ENCODE results near the gene EFNA1. TPM values are rescaled to one million over a fixed set of nuclear protein-coding genes. Genes with fewer than 3 reads are reported as not detected.

EFNA1 gene
- total RNA-seq, 2 donors from 2014 or later = 3.6 to 5.0 TPM

GRCh38 chr1:155107309-155108264 lies 20.1 kb upstream of the EFNA1 start:
- H3K36me3 ChIP-seq (ENCODE audit: control insufficient read depth, insufficient read depth, low read length) = no peaks in the 10 kb centered on the region
- DNase-seq = no peak
- TF ChIP-seq, protein P1, sequence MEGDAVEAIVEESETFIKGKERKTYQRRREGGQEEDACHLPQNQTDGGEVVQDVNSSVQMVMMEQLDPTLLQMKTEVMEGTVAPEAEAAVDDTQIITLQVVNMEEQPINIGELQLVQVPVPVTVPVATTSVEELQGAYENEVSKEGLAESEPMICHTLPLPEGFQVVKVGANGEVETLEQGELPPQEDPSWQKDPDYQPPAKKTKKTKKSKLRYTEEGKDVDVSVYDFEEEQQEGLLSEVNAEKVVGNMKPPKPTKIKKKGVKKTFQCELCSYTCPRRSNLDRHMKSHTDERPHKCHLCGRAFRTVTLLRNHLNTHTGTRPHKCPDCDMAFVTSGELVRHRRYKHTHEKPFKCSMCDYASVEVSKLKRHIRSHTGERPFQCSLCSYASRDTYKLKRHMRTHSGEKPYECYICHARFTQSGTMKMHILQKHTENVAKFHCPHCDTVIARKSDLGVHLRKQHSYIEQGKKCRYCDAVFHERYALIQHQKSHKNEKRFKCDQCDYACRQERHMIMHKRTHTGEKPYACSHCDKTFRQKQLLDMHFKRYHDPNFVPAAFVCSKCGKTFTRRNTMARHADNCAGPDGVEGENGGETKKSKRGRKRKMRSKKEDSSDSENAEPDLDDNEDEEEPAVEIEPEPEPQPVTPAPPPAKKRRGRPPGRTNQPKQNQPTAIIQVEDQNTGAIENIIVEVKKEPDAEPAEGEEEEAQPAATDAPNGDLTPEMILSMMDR (conservative IDR thresholded peaks at IDR 0.05) = no peak
- no peak overlapping the region for H3K27ac ChIP-seq (ENCODE audit: low read depth, low read length)
- H3K9me3 ChIP-seq (ENCODE audit: control insufficient read depth, low read length) = no peaks in the 10 kb centered on the region
- Mint-ChIP-seq H3K27me3 (ENCODE audit: insufficient read depth) (peaks cover 40% of the 10 kb centered on the region), H3K4me1 (no peaks in the 10 kb centered on the region), H3K9me3 (no peaks in the 10 kb centered on the region), H3K4me3 (no peak overlapping the region), H3K36me3 (ENCODE audit: low read depth) (no peaks in the 10 kb centered on the region), H3K27ac (no peak overlapping the region)
- H3K9ac ChIP-seq (ENCODE audit: extremely low read depth, low read length, poor library complexity, severe bottlenecking) = no peak overlapping the region
- WGBS, 2 experiments (ENCODE audit: insufficient coverage in 1 of 2, insufficient read length in 1 of 2) = 82% methylated on average over 9 to 12 of the region's 12 CpGs
- peaks cover 15% of the 10 kb centered on the region for H3K27me3 ChIP-seq (ENCODE audit: control insufficient read depth, insufficient read depth, low read length, poor library complexity, severe bottlenecking)
- H3K4me1 ChIP-seq (ENCODE audit: control insufficient read depth, insufficient read depth, low read length) = no peaks in the 10 kb centered on the region
- no peak overlapping the region for H3K4me3 ChIP-seq (ENCODE audit: low read length)

DNA sequence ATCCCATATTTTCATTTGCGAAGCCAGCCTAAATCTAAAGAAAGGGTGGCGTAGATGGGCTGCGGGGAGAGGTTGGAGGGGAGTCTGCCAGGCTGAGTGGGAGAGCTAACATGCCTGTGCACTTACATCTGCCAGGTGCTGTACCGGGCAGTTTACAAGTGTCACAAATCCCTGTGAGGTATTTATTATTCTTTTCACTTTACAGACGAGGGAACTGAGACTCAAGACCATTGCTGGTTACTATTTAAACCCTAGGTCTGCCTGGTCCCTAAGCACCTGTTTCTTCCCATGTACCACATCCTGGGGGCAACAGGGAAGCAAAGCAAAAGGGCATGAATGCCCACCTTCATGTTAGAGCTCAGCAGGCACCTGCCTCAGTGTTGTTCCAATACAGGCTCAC lies 19.4 kb upstream of the EFNA1 start:
- TF ChIP-seq, protein P1 (conservative IDR thresholded peaks at IDR 0.05) = no peak
- 86 to 88% methylated on average over 5 of the region's 5 CpGs for WGBS, 2 experiments (ENCODE audit: insufficient coverage in 1 of 2, insufficient read length in 1 of 2)
- peaks cover 15% of the 10 kb centered on the region for H3K27me3 ChIP-seq (ENCODE audit: control insufficient read depth, insufficient read depth, low read length, poor library complexity, severe bottlenecking)
- no peaks in the 10 kb centered on the region for H3K36me3 ChIP-seq (ENCODE audit: control insufficient read depth, insufficient read depth, low read length)
- no peak overlapping the region for H3K9ac ChIP-seq (ENCODE audit: extremely low read depth, low read length, poor library complexity, severe bottlenecking)
- Mint-ChIP-seq H3K4me3 (no peak overlapping the region), H3K4me1 (no peaks in the 10 kb centered on the region), H3K27me3 (ENCODE audit: insufficient read depth) (peaks cover 39% of the 10 kb centered on the region), H3K36me3 (ENCODE audit: low read depth) (no peaks in the 10 kb centered on the region), H3K9me3 (no peaks in the 10 kb centered on the region), H3K27ac (no peak overlapping the region)
- H3K27ac ChIP-seq (ENCODE audit: low read depth, low read length) = no peak overlapping the region
- no peak for DNase-seq
- H3K4me3 ChIP-seq (ENCODE audit: low read length) = no peak overlapping the region
- H3K4me1 ChIP-seq (ENCODE audit: control insufficient read depth, insufficient read depth, low read length) = no peaks in the 10 kb centered on the region
- H3K9me3 ChIP-seq (ENCODE audit: control insufficient read depth, low read length) = no peaks in the 10 kb centered on the region

GRCh38 chr1:155110381-155110780 lies 17.3 kb upstream of the EFNA1 start:
- H3K4me3 Mint-ChIP-seq = no peak overlapping the region
- H3K4me1 Mint-ChIP-seq = no peaks in the 10 kb centered on the region
- no peaks in the 10 kb centered on the region for H3K9me3 Mint-ChIP-seq
- Histone ChIP-seq H3K9me3 (ENCODE audit: control insufficient read depth, low read length) (no peaks in the 10 kb centered on the region), H3K9ac (ENCODE audit: extremely low read depth, low read length, poor library complexity, severe bottlenecking) (no peak overlapping the region), H3K36me3 (ENCODE audit: control insufficient read depth, insufficient read depth, low read length) (no peaks in the 10 kb centered on the region), H3K27ac (ENCODE audit: low read depth, low read length) (no peak overlapping the region), H3K4me1 (ENCODE audit: control insufficient read depth, insufficient read depth, low read length) (no peaks in the 10 kb centered on the region), H3K27me3 (ENCODE audit: control insufficient read depth, insufficient read depth, low read length, poor library complexity, severe bottlenecking) (peaks cover 15% of the 10 kb centered on the region), H3K4me3 (ENCODE audit: low read length) (no peak overlapping the region)
- no peak overlapping the region for H3K27ac Mint-ChIP-seq
- WGBS, 2 experiments (ENCODE audit: insufficient coverage in 1 of 2, insufficient read length in 1 of 2) = 84% methylated on average over 5 to 8 of the region's 8 CpGs
- H3K36me3 Mint-ChIP-seq (ENCODE audit: low read depth) = no peaks in the 10 kb centered on the region
- no peak for DNase-seq
- peaks cover 24% of the 10 kb centered on the region for H3K27me3 Mint-ChIP-seq (ENCODE audit: insufficient read depth)
- TF ChIP-seq, protein P1 (conservative IDR thresholded peaks at IDR 0.05) = no peak

Data from endodermal cell (in vitro differentiated cells).